Rectal smooth muscle tissue (tissue), 1 donor: ENCODE data around the gene NCKAP5L.

ENCODE experiments used
- H3K27ac ChIP-seq: one replicate; pipeline ENCODE4 v1.7.0; 2013; ENCODE audit warnings: low read depth, low read length, inconsistent platforms
- H3K27me3 ChIP-seq: one replicate; pipeline ENCODE4 v1.7.0; 2013; ENCODE audit warnings: low read length; ENCODE audit not compliant: control insufficient read depth, insufficient read depth
- H3K36me3 ChIP-seq: one replicate; pipeline ENCODE4 v1.7.0; 2013; ENCODE audit warnings: low read length; ENCODE audit not compliant: control insufficient read depth, insufficient read depth
- H3K4me1 ChIP-seq: one replicate; pipeline ENCODE4 v1.7.0; 2013; ENCODE audit warnings: low read length; ENCODE audit not compliant: control insufficient read depth, insufficient read depth
- H3K4me3 ChIP-seq: one replicate; pipeline ENCODE4 v1.7.0; 2013; ENCODE audit warnings: low read length
- H3K9ac ChIP-seq: one replicate; pipeline ENCODE4 v1.7.0; 2013; ENCODE audit warnings: low read length

The NCKAP5L gene

GRCh38 chr12:49825971-49826421, 2.2 kb downstream of the NCKAP5L start:
- Histone ChIP-seq H3K27ac (no peak overlapping the region), H3K4me1 (peaks cover 13% of the 10 kb centered on the region), H3K4me3 (no peak overlapping the region), H3K27me3 (no peaks in the 10 kb centered on the region), H3K36me3 (no peaks in the 10 kb centered on the region), H3K9ac (no peak overlapping the region)

- Histone ChIP-seq H3K4me3 (peak overlapping the region; percentile 11), H3K4me1 (peaks cover 13% of the 10 kb centered on the region), H3K27ac (peak overlapping the region; percentile 27), H3K36me3 (no peaks in the 10 kb centered on the region), H3K27me3 (no peaks in the 10 kb centered on the region), H3K9ac (no peak overlapping the region)
These were observed 2.7 kb downstream of the NCKAP5L start for GRCh38 chr12:49825360-49825970.

GRCh38 chr12:49824895-49825294, 3.3 kb downstream of the NCKAP5L start:
- H3K36me3 ChIP-seq = no peaks in the 10 kb centered on the region
- no peaks in the 10 kb centered on the region for H3K27me3 ChIP-seq
- peak overlapping the region; percentile 11 for H3K4me3 ChIP-seq
- H3K4me1 ChIP-seq = peaks cover 13% of the 10 kb centered on the region
- no peak overlapping the region for H3K9ac ChIP-seq
- no peak overlapping the region for H3K27ac ChIP-seq

GRCh38 chr12:49824416-49824815, 3.8 kb downstream of the NCKAP5L start:
- Histone ChIP-seq H3K27me3 (no peaks in the 10 kb centered on the region), H3K36me3 (no peaks in the 10 kb centered on the region), H3K4me3 (no peak overlapping the region), H3K4me1 (peaks cover 13% of the 10 kb centered on the region), H3K27ac (no peak overlapping the region), H3K9ac (no peak overlapping the region)

GRCh38 chr12:49823951-49824350, 4.3 kb downstream of the NCKAP5L start:
- Histone ChIP-seq H3K4me3 (no peak overlapping the region), H3K27me3 (no peaks in the 10 kb centered on the region), H3K9ac (no peak overlapping the region), H3K4me1 (peaks cover 10% of the 10 kb centered on the region), H3K27ac (no peak overlapping the region), H3K36me3 (no peaks in the 10 kb centered on the region)

- Histone ChIP-seq H3K27me3 (no peaks in the 10 kb centered on the region), H3K9ac (no peak overlapping the region), H3K4me3 (no peak overlapping the region), H3K27ac (no peak overlapping the region), H3K4me1 (peaks cover 7% of the 10 kb centered on the region), H3K36me3 (no peaks in the 10 kb centered on the region)
These were observed 4.9 kb downstream of the NCKAP5L start for GRCh38 chr12:49823350-49823749.

GRCh38 chr12:49821373-49822287, 6.6 kb downstream of the NCKAP5L start:
- Histone ChIP-seq H3K4me3 (no peak overlapping the region), H3K27ac (no peak overlapping the region), H3K36me3 (no peaks in the 10 kb centered on the region), H3K27me3 (no peaks in the 10 kb centered on the region), H3K9ac (no peak overlapping the region), H3K4me1 (peaks cover 4% of the 10 kb centered on the region)

GRCh38 chr12:49819786-49820185, 8.4 kb downstream of the NCKAP5L start:
- Histone ChIP-seq H3K27me3 (no peaks in the 10 kb centered on the region), H3K36me3 (peaks cover 4% of the 10 kb centered on the region), H3K27ac (no peak overlapping the region), H3K4me1 (no peaks in the 10 kb centered on the region), H3K4me3 (no peak overlapping the region), H3K9ac (no peak overlapping the region)

- H3K4me3 ChIP-seq = no peak overlapping the region
- no peaks in the 10 kb centered on the region for H3K4me1 ChIP-seq
- no peak overlapping the region for H3K27ac ChIP-seq
- peaks cover 4% of the 10 kb centered on the region for H3K36me3 ChIP-seq
- no peak overlapping the region for H3K9ac ChIP-seq
- H3K27me3 ChIP-seq = no peaks in the 10 kb centered on the region
These were observed 9.8 kb downstream of the NCKAP5L start for GRCh38 chr12:49818241-49818895.

GRCh38 chr12:49813131-49813530, 15.1 kb downstream of the NCKAP5L start:
- Histone ChIP-seq H3K4me3 (no peak overlapping the region), H3K4me1 (peaks cover 13% of the 10 kb centered on the region), H3K9ac (no peak overlapping the region), H3K27ac (no peak overlapping the region), H3K36me3 (peaks cover 4% of the 10 kb centered on the region), H3K27me3 (no peaks in the 10 kb centered on the region)

GRCh38 chr12:49811961-49812401, 16.2 kb downstream of the NCKAP5L start:
- peaks cover 16% of the 10 kb centered on the region for H3K4me1 ChIP-seq
- no peak overlapping the region for H3K27ac ChIP-seq
- H3K36me3 ChIP-seq = peaks cover 4% of the 10 kb centered on the region
- no peak overlapping the region for H3K4me3 ChIP-seq
- no peaks in the 10 kb centered on the region for H3K27me3 ChIP-seq
- no peak overlapping the region for H3K9ac ChIP-seq

- Histone ChIP-seq H3K4me3 (no peak overlapping the region), H3K27ac (no peak overlapping the region), H3K9ac (no peak overlapping the region), H3K4me1 (peaks cover 16% of the 10 kb centered on the region), H3K27me3 (no peaks in the 10 kb centered on the region), H3K36me3 (peaks cover 4% of the 10 kb centered on the region)
These were observed 17.1 kb downstream of the NCKAP5L start for GRCh38 chr12:49811136-49811535.
